GM19324 (cell line): ENCODE results near the gene GREB1.

Source experiments
- ATAC-seq: cut with Tn5 transposase; IDR thresholded peaks from one replicate; pipeline ENCODE4 v1.9.1; 2021; ENCODE audit warnings: mild to moderate bottlenecking, moderate library complexity; ENCODE audit not compliant: unreplicated experiment, low FRiP score

Gene GREB1

DNA sequence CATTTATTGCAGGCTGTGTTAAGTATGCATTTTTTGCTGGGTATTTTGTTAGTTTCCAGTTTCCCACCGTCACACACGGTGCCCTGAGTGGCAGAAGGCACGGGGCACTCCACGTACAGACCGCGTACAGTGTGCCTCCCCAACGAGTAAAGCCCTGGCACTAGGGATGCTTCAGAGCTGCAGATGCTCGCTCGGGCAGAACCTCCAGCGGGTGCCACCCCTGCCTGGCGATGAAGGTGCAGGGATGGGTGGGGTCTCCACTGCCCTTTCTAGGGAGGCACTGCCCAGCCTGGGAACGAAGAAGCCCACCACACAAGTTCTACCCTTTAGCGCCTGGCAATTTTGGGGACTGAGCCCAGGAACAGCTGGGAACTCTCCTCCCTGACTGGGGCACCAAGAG lies 4.1 kb downstream of the GREB1 start:
- ATAC-seq: no peak

DNA sequence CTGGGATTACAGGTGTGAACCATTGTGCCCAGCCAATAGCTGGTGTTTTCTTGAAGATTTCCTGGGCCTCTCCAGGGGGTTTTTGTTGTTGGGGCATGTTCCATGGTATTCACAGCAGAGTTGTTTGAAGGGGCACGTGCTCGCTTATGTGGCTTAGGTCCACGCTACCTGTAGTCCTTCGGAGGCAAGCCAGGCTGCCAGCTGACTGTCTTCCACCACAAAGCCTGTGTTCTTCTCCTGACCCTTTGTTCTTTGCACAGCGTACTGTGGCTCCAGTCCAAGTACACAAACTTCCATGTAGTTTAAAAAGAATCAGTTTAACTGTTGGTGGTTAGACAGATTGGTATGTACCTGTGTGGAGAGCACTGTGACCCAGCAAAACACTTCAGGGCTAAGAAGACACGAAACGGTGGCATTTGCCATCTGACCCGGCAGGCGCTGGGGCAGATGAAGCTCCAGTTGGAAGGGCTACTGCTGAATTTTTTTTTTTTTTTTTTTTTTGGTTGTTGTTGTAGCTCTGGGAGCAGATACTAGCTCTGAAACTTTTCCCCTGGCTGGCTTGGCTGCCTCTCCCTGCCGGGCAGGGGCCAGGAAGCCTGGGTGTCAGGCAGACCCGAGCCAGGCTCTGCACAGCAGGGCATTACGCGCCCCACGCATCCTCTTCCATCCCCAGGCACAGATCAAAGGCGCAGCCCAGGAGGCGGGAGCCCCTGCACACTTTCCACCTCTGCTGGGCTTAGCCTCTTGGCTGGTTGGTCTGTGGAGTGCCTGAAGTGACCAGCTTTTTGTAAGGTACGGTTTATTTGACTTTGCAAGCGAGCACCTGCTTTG lies 5.7 kb downstream of the GREB1 start:
- no peak for ATAC-seq

DNA sequence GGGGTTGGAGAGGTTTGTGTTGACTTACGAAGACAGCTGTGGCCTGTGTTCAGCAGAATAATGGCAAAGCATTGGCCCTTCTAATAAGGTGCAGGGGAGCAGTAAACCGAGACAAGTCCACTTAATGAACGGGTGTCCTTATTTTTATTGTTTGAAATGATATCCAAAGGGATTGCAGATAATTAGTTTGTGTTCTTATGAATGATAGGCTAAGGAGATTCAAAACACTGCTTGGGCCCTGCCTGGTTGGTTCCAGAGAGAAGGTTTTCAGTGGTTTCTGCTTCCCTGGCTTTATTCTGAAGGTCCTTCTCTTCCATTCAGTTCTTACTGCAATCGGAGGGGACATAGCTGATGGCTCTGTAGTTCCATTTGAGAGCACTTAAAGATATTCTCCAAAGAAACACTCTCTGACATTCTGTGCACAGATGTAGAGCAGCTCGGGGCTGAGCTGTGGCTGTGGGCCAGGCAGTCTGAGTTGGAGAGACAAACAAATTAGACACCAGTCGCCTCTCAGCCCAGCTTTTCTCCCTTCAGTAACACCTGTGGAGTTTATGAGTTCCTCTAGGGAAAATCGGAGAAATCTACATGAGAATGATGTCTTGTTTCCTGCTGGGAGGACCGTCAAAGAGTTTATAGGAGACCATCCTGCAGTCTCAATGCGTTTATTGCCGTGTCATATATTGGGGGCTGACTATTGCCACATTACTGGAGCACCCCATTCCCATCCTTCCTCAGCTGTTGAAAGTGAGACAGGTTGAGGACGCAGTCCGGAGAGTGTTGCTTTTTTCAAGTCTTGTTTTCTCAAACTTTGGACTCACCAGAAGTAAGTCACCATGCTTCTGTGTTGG lies 6.5 kb downstream of the GREB1 start:
- no peak for ATAC-seq

DNA sequence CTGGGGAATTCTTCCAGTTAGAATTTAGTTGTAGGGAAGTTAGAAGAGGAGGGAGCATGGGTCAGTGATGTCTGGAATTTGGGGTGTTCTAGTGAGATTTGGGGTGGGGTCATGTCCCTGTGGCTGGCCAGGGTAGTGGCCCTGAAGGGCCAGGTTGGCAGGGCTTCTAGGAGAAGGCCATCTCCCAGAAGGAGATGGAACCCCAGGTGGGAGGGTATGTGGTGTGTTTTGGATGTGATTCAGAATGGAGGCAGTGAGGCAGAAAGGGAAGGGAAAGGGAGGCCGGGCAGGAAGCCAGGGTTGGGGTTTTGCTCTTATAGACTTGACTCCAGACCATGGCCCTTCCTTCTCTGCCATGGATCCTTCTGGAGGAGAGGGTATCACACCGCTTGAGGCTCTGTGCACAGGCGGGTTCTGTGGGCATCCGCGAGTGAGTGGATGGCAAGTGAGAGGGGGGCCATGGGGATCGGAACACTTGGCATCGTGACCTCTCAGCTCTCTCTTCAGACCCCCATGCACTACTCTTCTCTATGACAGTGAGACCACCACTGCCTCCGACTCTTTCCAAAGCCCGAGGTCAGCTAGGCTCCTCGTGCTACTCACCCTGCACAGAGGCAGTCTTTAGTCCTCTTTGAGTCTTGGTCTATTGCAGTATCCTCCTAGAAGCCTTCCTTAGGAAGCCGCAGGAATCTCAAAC lies 7.3 kb downstream of the GREB1 start:
- ATAC-seq: no peak

DNA sequence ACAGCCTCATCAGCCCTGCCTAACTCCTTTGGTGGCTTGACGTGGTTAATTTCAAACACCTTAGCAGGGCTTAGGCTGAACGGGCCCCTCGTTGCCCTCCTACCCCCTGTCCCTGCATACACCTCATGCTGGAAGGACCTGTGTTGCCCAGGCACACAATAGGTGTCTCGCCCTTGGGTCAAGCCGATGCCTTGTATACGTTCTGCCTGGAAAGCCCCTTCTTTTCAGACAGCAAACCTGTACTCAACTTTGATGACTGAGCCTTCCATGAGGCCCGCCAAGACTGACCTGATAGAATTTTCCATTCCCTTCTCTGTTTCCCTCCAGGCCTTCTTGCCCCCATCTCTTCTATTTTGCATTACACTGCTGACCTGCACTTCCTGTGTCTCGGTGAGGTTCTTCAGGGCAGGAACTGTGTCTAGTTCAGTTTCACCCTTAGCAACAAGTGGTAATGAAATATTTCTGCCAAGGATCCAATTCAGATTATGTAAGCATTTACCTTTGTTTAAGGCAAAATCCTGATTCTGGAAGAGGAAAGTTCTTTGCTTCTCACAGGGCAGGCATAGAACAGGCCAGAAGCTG lies 7.9 kb downstream of the GREB1 start:
- peak; percentile 56 for ATAC-seq

DNA sequence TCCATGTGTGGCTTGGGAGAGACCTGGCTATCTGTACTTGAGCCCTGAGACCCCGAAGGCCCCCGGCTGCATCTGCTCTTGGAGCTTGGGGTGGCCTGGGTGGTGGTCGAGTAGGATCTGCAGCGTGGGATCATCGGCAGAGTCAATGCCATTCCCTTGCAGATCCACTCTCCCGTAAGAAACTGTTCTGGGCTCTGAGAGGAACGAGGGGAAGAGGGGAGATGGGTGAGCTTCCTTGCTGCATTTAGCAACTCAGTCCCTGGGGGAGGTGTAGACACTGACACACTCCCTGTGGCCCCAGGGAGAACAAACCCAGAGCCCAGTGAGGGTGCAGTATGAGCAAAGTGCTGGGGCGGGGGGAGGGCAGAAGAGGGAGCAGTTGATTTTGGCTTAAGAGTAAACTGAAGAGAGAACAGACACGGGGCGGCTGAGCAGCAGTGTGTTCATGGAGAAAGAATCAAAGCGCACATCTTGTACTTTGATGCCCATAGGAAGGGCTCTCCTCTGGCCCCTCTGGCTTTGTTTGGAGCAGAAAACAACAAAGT lies 8.5 kb downstream of the GREB1 start:
- ATAC-seq: no peak

DNA sequence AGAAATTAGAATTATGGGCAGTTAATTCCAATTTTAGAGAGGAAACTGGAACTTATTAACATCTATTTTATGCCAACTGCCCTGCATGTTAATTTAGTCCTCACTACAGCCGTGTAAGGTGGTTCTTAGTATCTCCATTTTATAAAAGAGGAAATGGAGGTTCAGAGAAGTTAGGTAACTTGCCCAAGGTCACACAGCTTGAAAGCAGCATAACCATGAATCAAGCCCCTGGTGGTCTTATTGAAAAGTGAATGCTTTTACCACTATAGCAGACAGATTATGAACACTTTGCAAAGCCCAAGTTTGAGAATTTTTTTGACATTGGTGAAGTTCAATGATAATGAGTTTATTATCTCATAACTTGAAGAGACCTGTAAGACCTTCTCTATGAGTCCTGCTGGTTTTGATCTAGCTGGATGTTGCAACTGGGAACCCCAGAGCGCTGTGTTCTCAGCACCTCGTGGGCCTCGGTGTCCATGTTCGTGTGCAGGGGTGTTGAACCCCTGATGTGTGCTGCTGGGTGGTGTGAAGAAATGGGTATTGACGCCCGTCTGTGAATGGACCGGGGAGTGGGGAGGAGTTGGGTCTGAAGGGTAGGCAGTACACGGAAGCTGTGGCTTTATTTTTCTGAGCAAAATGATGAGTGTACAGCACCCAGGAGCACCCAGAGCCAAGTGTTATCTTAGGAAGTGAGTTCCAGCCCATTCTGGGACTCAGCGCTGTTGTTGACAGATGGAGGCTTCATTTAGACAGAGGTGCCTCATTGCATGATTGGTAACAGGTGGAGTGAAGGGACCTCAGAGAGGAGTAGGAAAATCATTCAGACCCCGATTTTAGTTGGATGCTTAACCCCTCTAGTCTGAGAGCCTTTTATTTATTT lies 9.7 kb downstream of the GREB1 start:
- no peak for ATAC-seq

DNA sequence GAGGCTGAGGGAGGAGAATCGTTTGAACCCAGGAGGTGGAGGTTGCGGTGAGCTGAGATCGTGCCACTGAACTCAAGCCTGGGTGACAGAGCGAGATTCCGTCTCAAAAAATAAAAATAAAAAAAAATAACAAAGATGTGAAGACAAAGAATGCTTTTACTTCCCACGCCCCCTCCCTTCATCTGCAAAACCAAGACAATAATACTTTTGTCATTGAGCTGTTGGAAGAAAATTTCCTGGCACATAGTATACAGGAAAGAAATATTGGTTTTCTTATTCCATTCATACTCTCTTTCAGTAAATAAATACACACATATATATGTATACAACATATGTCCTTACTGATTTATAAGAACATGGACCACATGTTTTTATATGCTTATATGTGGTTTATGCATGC lies 12.2 kb downstream of the GREB1 start:
- ATAC-seq: no peak

DNA sequence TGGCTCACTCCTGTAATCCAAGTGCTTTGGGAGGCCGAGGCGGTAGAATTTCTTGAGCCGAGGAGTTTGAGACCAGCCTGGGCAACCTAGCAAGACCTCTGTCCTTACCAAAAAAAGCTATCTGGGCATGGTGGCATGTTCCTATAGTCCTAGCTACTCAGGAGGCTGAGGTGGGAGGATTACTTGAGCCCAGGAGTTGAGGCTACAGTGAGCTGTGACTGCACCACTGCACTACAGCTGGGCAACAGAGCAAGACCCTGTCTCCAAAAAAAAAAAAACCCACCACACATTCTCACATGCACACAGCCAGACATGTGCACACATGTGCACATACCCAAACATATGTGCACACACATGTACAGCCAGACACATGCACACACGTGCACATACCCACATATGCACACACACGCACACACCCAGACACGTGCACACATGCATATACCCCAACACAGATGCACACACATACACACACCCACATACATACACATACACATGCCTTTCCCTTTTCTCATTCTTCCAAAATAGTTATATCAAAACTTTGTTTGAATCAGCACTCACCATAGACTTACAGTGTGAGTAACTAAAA lies 14.2 kb downstream of the GREB1 start:
- no peak for ATAC-seq

DNA sequence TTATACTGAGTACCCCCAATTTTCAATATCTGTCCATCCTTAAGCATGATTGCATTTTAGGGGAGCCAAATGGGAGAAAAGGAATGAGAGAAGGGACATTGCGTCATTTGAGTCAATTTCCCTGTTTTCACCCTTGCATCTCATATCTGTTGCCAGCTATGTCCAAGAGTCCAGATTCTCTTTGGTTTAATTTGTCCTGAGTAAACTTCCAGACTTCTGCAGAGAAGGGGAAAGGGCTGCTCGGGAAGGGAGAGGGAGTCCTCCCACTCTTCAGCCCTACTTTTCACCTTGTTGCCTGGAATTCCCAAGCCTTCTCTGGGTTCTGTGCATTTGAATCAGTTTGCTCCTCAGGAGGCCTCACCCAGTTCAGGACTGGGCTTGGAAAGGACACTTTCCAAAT lies 16.5 kb downstream of the GREB1 start:
- ATAC-seq: no peak

DNA sequence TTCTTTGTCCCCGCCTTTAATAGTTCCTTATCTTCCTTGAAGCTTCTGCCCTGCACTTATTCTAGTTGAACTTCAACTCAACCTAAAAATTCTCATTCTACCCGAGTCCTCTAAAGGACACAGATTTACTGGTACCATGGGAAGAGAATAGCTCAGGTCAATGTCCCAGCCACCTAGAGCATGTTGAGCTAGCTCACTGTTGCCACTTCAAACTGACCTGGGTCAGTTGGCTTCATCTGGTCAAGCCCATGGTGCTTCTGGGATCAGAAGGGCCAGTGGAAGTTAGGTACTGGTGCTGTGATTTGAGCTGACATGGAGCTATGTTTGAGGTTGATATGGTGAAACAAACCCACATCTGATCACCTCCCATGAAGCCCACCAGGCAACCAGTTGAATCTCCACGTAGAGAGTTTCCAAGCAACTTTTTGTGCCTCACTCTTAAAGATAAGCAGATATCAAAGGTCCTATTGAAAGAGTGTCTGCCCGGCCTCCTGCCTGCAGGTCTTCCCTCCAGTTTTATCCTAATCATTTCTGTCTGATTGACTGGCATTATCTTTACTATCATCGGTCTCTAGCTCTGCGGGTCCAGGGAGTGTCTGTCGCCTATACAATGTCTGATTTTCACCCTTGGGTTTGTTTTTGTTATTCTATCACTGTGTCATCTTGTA lies 17.2 kb downstream of the GREB1 start:
- ATAC-seq: no peak

DNA sequence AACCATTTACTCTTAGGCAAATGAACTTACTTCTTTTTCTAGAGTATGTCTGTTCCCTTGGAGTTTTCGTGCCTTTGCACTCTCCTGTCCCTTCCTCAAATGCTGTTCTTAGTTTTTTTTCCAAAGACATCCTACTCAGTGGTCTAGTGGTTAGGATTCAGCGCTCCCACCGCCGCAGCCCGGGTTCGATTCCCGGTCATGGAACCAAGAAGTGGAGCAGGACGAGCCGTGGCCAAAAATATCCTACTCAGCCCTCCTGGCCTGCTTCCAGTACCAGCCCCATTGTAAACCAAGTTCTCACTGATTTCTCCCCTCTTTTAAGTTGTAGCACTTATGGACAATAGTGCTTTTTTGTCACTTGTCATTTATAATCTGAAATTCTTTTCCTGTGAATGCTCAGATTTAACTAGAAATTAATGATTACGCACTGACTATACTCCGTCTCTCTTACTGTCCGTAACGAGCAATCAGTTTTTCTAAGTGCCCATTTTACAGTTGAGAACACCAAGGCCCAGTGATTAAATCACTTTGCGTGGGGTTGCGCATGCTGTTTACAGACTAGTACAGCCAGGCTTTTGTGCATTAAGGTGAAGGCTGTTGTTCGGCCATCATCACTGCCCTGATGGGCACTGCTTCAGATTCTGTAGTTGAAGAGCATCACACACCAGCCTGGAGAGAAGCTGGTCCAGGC lies 17.9 kb downstream of the GREB1 start:
- ATAC-seq: no peak

DNA sequence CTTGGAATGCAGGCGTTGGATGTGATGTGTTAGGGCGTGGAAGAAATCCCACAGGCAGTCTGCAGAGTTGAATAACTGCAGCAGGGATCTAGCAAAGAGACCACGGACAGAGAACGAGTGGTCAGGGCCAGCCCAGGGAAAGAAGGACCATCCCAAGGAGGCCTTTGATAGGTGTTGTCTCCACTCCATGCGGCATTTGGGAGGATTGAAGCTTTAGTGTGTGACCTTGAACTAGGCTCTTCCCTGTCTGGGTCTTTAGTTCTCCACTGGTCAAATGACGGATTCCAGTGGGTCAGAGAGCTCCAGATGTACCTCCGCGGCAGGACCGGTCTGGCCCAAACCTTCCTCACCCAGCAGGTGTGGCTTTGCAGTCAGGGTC lies 18.4 kb downstream of the GREB1 start:
- no peak for ATAC-seq

DNA sequence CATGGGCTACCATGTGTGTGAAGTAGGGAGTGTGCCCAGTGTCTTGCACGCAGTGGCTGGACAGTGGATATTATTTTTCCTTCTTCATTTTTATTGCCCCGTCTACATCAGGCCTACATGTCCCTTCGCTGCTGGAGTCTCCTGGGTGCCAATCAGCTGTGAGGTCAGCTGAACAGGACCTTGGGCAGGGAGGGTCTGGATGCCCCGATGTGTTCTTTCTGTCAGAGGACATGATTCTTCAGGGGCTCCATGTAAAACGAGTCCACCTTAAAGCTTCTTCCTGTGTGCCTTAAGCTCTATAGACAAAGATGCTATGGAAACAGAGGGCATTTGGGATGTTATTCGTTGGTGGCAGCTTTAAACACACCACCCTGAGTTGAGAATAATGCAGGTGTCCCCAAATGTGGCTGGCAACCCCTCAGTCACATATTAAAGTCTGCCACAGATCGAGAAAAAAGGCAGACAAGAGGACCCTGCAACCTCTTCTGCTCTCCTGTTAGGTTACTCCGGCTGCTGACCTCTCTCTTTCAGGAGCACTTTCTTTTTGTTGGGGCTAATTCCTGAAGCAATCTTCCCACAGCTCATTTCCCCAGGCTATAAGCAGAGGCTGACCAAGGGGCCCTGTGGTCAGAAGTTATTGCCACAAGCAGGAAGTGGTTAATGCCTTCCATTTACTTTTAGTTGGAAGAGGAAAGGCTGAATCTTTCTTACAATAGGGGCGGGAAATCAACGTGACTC lies 20.0 kb downstream of the GREB1 start:
- ATAC-seq: no peak

DNA sequence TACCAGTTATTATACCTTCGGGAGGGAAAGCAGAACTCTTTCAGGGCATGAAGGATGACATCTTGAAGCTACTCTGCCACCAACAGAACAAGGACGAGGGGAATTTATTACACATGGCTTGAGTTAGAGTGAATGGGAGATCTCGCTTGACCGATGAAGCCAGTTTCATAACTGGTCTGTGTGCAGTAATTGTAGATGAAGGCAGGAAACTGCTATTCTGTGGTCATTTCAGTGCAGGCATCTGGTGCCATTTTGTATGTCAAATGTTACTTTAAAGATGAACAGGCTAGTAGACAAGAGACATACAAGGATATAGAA lies 20.5 kb downstream of the GREB1 start:
- ATAC-seq: no peak

DNA sequence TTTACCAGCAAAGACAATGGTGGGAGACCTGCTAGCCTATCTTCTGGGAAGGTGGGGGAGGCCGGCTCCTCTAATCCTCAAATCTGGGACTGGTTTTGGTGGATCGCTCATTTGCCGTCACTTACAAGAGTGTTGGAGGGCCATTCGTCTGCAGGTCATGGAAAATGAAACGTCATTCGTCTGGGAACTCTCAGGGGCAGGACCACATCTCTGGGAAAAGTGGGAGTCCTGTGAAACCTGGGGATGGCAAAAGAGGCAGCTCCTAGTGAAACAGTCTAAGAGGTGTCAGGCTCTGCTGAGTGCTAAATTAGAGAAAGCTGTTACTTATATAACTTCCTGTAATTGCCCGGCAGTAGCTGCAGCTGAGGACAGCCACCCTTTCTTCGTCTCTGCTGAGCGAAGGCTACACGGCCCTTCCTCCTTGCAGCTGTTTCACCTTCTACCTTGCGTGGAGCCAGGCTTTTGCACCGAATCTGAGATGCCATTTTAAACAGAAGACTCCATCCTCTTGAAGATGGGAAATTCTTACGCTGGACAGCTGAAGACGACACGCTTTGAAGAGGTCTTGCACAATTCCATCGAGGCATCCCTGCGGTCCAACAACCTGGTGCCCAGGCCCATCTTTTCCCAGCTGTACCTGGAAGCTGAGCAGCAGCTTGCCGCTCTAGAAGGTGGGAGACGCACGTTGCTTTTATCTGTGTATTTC lies 22.4 kb downstream of the GREB1 start:
- ATAC-seq: no peak
